Stimulated activated CD8-positive, alpha-beta memory T cell treated with anti-CD3 and anti-CD28 coated beads, Interleukin-15, amount 100 ng/mL, for 24 hours (primary cell): ENCODE data around the gene ZNF512.
"Not testable (repeated sequence)": the region's sequence is repeated elsewhere in the genome, so short reads cannot be mapped to it uniquely, and the experiment has no call there.

ENCODE experiments used
- DNase-seq: peaks from one replicate; pipeline ENCODE4 v3.0.0-alpha.2; 2020; ENCODE audit warnings: low read depth

Gene ZNF512

GRCh38 chr2:27582129-27582694, 630 bp upstream of the ZNF512 start:
- no peak for DNase-seq

- DNase-seq: no peak
These were observed 611 bp downstream of the ZNF512 start for GRCh38 chr2:27583390-27583915.

- no peak for DNase-seq
These were observed 1.8 kb downstream of the ZNF512 start for GRCh38 chr2:27584597-27584996.

GRCh38 chr2:27587025-27587424, 4.2 kb downstream of the ZNF512 start:
- DNase-seq: no peak

DNA sequence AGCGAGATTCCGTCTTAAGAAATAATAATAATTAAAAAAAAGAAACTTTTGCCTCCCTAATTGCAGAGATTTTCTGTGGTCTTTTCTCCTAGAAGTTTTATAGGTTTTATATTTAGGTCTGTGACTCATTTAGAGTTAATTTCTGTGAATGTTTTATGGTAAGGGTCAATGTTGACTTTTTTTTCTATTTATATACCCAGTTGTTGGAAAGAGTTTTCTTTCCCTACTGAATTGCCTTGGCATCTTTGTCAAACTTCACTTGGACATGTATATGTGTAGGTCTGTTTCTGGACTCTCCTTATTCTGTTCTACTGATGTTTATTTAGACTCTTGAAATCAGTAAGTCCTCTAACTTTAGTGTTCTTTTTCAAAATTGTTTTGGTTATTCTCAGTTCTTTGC, 5.5 kb downstream of the ZNF512 start:
- DNase-seq: no peak

- no peak for DNase-seq
These were observed 8.9 kb downstream of the ZNF512 start for GRCh38 chr2:27591745-27592144.

DNA sequence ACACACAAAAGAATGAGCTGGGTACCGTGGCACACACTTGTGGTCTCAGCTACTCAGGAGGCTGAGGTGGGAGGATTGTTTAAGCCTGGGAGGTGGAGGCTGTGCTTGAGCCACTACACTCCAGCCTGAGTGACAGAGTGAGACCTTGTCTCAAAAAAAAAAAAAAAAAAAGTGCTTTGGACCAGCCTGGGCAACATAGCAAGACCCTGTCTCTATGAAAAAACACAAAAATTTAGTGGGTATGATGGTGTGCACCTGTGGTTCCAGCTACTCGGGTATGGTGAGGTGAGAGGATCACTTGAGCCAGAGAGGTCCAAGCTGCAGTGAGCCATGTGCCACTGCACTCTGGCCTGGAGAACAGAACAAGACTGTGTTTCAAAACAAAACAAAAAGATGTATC, 10.4 kb downstream of the ZNF512 start:
- DNase-seq: no peak

- DNase-seq: not testable (repeated sequence)
These were observed 11.3 kb downstream of the ZNF512 start for GRCh38 chr2:27594020-27594703.

- DNase-seq: not testable (repeated sequence)
These were observed 12.6 kb downstream of the ZNF512 start for GRCh38 chr2:27595412-27595811.

DNA sequence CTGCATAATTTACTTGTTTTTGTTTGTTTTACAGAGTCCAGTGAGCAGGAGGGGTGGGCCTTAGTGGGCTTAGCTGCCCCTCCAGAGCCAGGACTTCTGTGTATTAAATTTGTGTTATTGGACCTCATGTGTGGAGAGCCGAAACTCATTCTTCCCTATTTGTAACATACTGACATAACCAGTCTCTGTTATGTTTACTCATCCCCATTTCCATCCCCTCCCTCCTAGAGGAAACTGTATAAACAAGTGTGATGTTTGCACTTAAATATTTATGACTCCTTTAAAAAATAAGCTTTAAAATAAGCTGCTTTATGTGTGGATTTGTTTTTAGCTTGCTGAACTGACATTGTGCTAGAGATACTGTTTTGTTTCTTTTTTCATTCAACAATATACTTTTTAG, 13.8 kb downstream of the ZNF512 start:
- DNase-seq: no peak

DNA sequence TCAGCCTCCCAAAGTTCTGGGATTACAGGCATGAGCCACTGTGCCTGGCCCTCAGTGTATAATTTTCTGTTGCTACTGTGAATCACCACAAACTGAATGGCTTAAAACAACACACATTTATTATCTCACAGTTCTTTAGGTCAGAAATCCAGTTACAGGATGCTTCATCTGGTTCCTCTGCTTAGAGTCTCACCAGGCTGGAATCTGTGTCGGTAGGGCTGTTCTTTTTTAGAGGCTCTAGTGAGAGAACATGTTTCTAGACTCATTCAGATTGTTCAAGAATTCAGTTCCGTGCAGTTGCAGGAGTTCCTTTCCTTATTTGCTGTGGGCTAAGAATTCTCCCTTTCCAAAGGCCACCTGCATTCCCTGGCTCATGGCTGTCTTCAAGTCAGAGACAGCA, 23.8 kb downstream of the ZNF512 start:
- no peak for DNase-seq

DNA sequence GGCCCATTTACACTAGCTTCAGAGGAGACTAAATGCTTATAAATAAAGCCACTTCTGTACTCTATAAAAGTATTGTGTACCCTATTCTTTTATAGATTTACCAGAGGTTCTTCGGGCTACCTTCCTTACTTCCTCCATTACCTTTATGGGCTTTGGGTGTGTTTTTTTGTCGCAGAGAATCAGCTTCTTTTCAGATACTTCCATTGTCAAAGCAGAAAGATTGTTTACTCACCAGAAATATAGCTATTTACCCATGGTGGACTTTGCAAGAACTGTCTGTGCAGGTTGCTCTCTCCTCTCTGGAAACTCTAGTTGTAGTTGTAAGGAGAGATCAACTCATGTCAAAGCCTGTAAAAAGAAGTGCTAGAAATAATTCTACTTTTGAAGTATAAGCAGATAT, 31.1 kb downstream of the ZNF512 start:
- no peak for DNase-seq

GRCh38 chr2:27615316-27615715, 32.5 kb downstream of the ZNF512 start:
- no peak for DNase-seq

DNA sequence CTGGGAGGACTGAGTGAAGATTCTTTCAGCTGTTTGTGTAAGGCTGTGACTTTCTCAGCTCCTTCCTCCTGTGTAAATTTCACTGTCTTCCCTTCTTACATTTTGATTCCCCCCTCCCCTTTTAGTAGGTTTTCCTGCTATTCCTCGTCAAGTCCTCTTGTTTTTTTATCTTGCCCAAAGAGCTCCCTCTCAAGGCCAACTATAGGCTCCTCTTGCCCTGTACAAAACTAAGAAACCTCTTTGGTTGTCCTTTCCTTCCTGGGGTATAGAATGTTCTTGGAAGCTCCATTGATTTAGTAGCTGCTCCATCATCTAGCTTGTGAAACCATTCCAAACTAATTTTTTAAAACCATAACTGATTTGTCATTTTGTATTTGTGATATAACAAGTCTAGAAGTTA, 38.7 kb downstream of the ZNF512 start:
- no peak for DNase-seq

GRCh38 chr2:27622921-27623384, 40.1 kb downstream of the ZNF512 start:
- no peak for DNase-seq

DNA sequence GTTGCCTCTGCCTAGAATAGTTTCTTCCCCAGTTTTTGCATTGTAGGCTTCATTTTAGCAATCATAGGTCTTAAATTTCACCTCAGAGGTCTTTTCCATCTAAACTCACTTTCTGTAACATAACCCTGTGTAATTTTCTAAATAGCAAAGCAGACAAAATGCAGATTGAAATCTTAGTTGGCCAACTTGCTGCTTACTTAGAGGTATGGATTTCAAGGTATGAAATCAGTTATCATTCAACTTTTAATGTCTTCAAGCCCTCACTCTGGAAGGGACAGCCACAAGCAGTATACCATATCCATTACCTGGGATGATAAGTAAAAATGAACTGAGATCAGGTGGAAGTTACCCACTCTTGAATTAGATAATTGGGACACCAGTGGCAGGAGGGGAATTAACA, 42.1 kb downstream of the ZNF512 start:
- DNase-seq: no peak

DNA sequence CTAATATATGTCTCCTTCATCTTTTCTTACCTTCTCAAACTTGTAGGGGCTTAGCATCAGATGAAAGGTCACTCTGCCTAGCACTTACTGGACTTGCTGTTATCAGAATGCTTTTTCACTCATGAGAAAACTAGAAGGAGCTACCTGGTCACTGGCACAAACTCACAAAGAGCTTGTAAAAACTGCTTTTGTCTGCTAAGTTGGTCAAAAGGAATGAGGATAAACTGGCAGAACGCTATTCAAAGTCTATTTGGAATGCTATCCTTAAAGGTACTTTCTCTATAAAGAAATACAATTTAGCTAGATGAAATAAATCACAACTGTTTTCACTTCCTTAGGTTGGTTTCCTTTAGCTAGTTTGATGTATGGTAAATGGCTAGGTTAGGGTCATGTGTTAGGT, 43.5 kb downstream of the ZNF512 start:
- DNase-seq: not testable (repeated sequence)

GRCh38 chr2:27626921-27627320, 44.1 kb downstream of the ZNF512 start:
- not testable (repeated sequence) for DNase-seq

- DNase-seq: no peak
These were observed 45.3 kb downstream of the ZNF512 start for GRCh38 chr2:27627963-27628766.

- DNase-seq: peak; percentile 78
These were observed 46.2 kb downstream of the ZNF512 start, which contains the start of the genes CCDC121 and GPN1 for GRCh38 chr2:27628767-27629709. CCDC121 (minus strand) TSS chr2:27629012; CDS start chr2:27627799, 1,213 bp downstream. GPN1 (plus strand) TSS chr2:27629050; CDS start chr2:27629059, 9 bp downstream.

GRCh38 chr2:27630257-27630656, 47.4 kb downstream of the ZNF512 start:
- not testable (repeated sequence) for DNase-seq
